ENCODE results near the gene ABCA10. TPM values are rescaled to one million over a fixed set of nuclear protein-coding genes. Genes with fewer than 3 reads are reported as not detected.

Gene ABCA10
- total RNA-seq, 1 experiment from 2014 or later = 18.3 TPM

GRCh38 chr17:69166957-69167356, 61.7 kb downstream of the ABCA10 start:
- CTCF ChIA-PET = no interaction called here
- no TSS peak for BruUV-seq (replicated peaks)

DNA sequence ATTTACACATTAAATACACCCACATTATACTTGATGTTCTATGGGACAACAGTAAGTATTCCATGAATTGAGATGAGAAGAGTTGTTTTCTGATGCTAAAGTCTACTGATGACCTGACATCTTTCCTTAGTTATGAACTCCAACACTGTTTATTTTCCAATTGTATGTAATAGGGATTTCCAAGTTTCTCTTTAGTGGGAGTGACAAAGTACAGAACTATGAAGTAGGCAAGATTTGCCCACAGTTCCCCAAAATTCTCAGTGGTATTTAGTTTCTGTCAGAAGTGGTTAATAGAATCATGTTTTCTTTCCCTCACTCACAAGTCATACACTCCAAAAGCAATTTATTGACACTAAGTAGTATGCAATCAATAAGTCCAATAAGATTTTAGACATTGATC, 64.4 kb downstream of the ABCA10 start:
- H3K27me3 Mint-ChIP-seq (ENCODE audit: insufficient read depth, unreplicated experiment) = no peaks in the 10 kb centered on the region
- TF ChIP-seq CTCF (IDR thresholded peaks at IDR 0.05; ENCODE audit: unreplicated experiment) = no peak
- intact Hi-C loops (cut with micrococcal nuclease) = no loop called here
- no TSS peak for BruUV-seq (replicated peaks)
- no peaks in the 10 kb centered on the region for H3K36me3 Mint-ChIP-seq (ENCODE audit: insufficient read depth, unreplicated experiment)
- DNase-seq (ENCODE audit: unreplicated experiment) = no peak
- no peaks in the 10 kb centered on the region for H3K4me1 Mint-ChIP-seq (ENCODE audit: insufficient read depth, unreplicated experiment)
- CTCF ChIA-PET = no interaction called here
- no peak overlapping the region for H3K4me3 Mint-ChIP-seq (ENCODE audit: unreplicated experiment)
- POLR2A ChIA-PET = no interaction called here
- H3K27ac Mint-ChIP-seq (ENCODE audit: low read depth, unreplicated experiment) = no peak overlapping the region
- no peaks in the 10 kb centered on the region for H3K9me3 Mint-ChIP-seq (ENCODE audit: unreplicated experiment)

More at GRCh38 chr17:69166957-69167356, 61.7 kb downstream of the ABCA10 start:
- DNase-seq (ENCODE audit: unreplicated experiment) = no peak
- POLR2A ChIA-PET = no interaction called here
- Mint-ChIP-seq H3K36me3 (ENCODE audit: insufficient read depth, unreplicated experiment) (no peaks in the 10 kb centered on the region), H3K4me3 (ENCODE audit: unreplicated experiment) (no peak overlapping the region), H3K27ac (ENCODE audit: low read depth, unreplicated experiment) (no peak overlapping the region), H3K4me1 (ENCODE audit: insufficient read depth, unreplicated experiment) (no peaks in the 10 kb centered on the region), H3K27me3 (ENCODE audit: insufficient read depth, unreplicated experiment) (no peaks in the 10 kb centered on the region), H3K9me3 (ENCODE audit: unreplicated experiment) (no peaks in the 10 kb centered on the region)
- intact Hi-C loops (cut with micrococcal nuclease) = no loop called here
- TF ChIP-seq CTCF (IDR thresholded peaks at IDR 0.05; ENCODE audit: unreplicated experiment) = no peak

DNA sequence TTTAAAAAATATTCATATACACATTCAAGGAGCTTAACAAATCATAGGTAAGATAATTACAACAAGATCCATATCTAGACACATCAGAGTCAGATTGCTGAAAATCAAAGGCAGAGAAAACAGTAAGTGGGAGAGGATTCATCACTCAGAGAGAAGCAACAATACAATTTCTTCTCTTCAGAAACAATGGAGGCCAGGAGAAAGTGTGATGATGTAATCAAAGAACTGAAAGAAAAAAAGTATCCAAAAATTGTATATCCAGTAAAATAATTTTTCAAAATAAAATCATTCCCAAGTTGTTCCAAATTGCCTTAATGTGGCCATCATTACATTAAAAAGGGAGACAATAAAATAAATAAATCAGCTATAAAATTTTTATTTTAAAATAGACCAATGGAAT, 69.2 kb downstream of the ABCA10 start:
- H3K27ac Mint-ChIP-seq (ENCODE audit: low read depth, unreplicated experiment) = no peak overlapping the region
- H3K9me3 Mint-ChIP-seq (ENCODE audit: unreplicated experiment) = no peaks in the 10 kb centered on the region
- no peaks in the 10 kb centered on the region for H3K36me3 Mint-ChIP-seq (ENCODE audit: insufficient read depth, unreplicated experiment)
- intact Hi-C loops (cut with micrococcal nuclease) = no loop called here
- no peak for TF ChIP-seq CTCF (IDR thresholded peaks at IDR 0.05; ENCODE audit: unreplicated experiment)
- POLR2A ChIA-PET = interaction anchor here (0.9 to 1.7 kb wide), 2 partner anchors 9 to 11 kb away, joined by 3 to 4 read pairs; no protein-coding TSS in a partner anchor
- CTCF ChIA-PET = no interaction called here
- no peaks in the 10 kb centered on the region for H3K4me1 Mint-ChIP-seq (ENCODE audit: insufficient read depth, unreplicated experiment)
- no peaks in the 10 kb centered on the region for H3K27me3 Mint-ChIP-seq (ENCODE audit: insufficient read depth, unreplicated experiment)
- no TSS peak for BruUV-seq (replicated peaks)
- no peak overlapping the region for H3K4me3 Mint-ChIP-seq (ENCODE audit: unreplicated experiment)
- no peak for DNase-seq (ENCODE audit: unreplicated experiment)

DNA sequence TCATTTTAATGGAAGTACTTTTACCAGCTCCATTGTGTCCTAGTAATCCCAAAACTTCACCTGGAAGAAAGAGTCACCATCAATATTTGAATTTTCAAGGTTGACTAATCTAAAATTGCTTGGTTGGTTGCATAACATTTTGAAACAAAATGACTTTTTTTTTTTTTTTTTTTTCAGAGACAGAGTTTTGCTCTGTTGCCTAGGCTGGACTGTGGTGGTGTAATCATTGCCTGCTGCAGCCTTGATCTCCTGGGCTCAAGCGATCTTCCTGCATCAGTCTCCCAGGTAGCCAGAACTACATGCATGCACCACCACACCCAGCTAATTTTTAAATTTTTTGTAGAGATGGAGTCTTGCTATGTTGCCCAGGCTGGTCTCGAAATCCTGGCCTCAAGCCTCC, 74.4 kb downstream of the ABCA10 start:
- POLR2A ChIA-PET = interaction anchor here (0.9 kb wide), 1 partner anchor 9 kb away, joined by 5 read pairs; no protein-coding TSS in a partner anchor
- intact Hi-C loops (cut with micrococcal nuclease) = no loop called here
- CTCF ChIA-PET = no interaction called here
- no TSS peak for BruUV-seq (replicated peaks)
- peaks cover 5% of the 10 kb centered on the region for H3K36me3 Mint-ChIP-seq (ENCODE audit: insufficient read depth, unreplicated experiment)
- no peak for TF ChIP-seq CTCF (IDR thresholded peaks at IDR 0.05; ENCODE audit: unreplicated experiment)
- H3K4me3 Mint-ChIP-seq (ENCODE audit: unreplicated experiment) = no peak overlapping the region
- H3K4me1 Mint-ChIP-seq (ENCODE audit: insufficient read depth, unreplicated experiment) = no peaks in the 10 kb centered on the region
- peaks cover 7% of the 10 kb centered on the region for H3K9me3 Mint-ChIP-seq (ENCODE audit: unreplicated experiment)
- no peaks in the 10 kb centered on the region for H3K27me3 Mint-ChIP-seq (ENCODE audit: insufficient read depth, unreplicated experiment)
- H3K27ac Mint-ChIP-seq (ENCODE audit: low read depth, unreplicated experiment) = no peak overlapping the region
- DNase-seq (ENCODE audit: unreplicated experiment) = no peak
